Measurements from ENCODE around the gene MCTP2. TPM values are rescaled to one million over a fixed set of nuclear protein-coding genes. Genes with fewer than 3 reads are reported as not detected.

MCTP2 gene
- total and polyA plus RNA-seq, 2 of the 13 experiments (the other 11 are each of a cell fraction or from before 2014, with no cell fraction given): 5.1 to 8.6 TPM

GRCh38 chr15:94381384-94381783 is 150.0 kb downstream of the MCTP2 start (continued):
- TF ChIP-seq PRDM10 (CRISPR knock-in tag; IDR thresholded peaks at IDR 0.05; ENCODE audit: low read depth): no peak
- no peak for TF ChIP-seq ZFP82 (CRISPR knock-in tag; IDR thresholded peaks at IDR 0.05; ENCODE audit: borderline replicate concordance)
- no peak for TF ChIP-seq NFRKB (IDR thresholded peaks at IDR 0.05)
- no peak for TF ChIP-seq ZNF260 (CRISPR knock-in tag; IDR thresholded peaks at IDR 0.05; ENCODE audit: borderline replicate concordance, low read depth)
- no peak for TF ChIP-seq PHF21A (CRISPR knock-in tag; IDR thresholded peaks at IDR 0.05)
- no peak for TF ChIP-seq TFDP1 (CRISPR knock-in tag; IDR thresholded peaks at IDR 0.05; ENCODE audit: borderline replicate concordance)
- no peak for TF ChIP-seq CHD4 (IDR thresholded peaks at IDR 0.05; ENCODE audit: borderline replicate concordance, low read length)
- no peak for TF ChIP-seq JARID2 (CRISPR knock-in tag; IDR thresholded peaks at IDR 0.05; ENCODE audit: insufficient replicate concordance)
- no peak for TF ChIP-seq BCL6 (CRISPR knock-in tag; IDR thresholded peaks at IDR 0.05)
- no peak for TF ChIP-seq KLF16 (CRISPR knock-in tag; IDR thresholded peaks at IDR 0.05)
- no peak for TF ChIP-seq KLF9 (CRISPR knock-in tag; IDR thresholded peaks at IDR 0.05; ENCODE audit: low read depth)
- TF ChIP-seq SMARCC2 (IDR thresholded peaks at IDR 0.05): no peak
- no peak for TF ChIP-seq ZNF18 (CRISPR knock-in tag; IDR thresholded peaks at IDR 0.05; ENCODE audit: insufficient replicate concordance)
- no peak for TF ChIP-seq JUNB (CRISPR knock-in tag; IDR thresholded peaks at IDR 0.05; ENCODE audit: borderline replicate concordance)
- no peak for TF ChIP-seq ZNF570 (CRISPR knock-in tag; IDR thresholded peaks at IDR 0.05; ENCODE audit: borderline replicate concordance)

Measured in HepG2 (cell line).